MCF 10A (cell line): ENCODE results near the gene FUCA2. TPM values are rescaled to one million over a fixed set of nuclear protein-coding genes. Genes with fewer than 3 reads are reported as not detected.
"Not testable (repeated sequence)": the region's sequence is repeated elsewhere in the genome, so short reads cannot be mapped to it uniquely, and the experiment has no call there.

Experiments used
- BruUV-seq: library from RNA; stranded (reverse); fragments of 400-500 nt; replicated peaks from 2 replicates; lab custom pipeline; 2021; lab: Mats Ljungman, UMichigan
- CTCF ChIA-PET: fragments of 300-600 bp; sonication (Branson Sonifier 250); formaldehyde crosslinking; extraction: SDS; loops from one replicate; lab custom pipeline; 2021; ENCODE audit warnings: antibody characterized with exemption, inconsistent platforms; lab: Yijun Ruan, JAX
- POLR2A ChIA-PET: fragments of 300-600, 350-650 bp; sonication (Branson Sonifier 250); formaldehyde crosslinking; extraction: SDS; loops from one replicate; lab custom pipeline; 2020; ENCODE audit warnings: antibody characterized with exemption, inconsistent platforms; lab: Yijun Ruan, JAX
- DNase-seq: peaks from one replicate; pipeline ENCODE4 v3.0.0-alpha.2; 2018; ENCODE audit not compliant: unreplicated experiment
- H3K27ac Mint-ChIP-seq: one replicate; pipeline ENCODE4 v1.8.0; 2022; ENCODE audit warnings: mild to moderate bottlenecking, low read depth, mixed read lengths; ENCODE audit not compliant: unreplicated experiment
- H3K27me3 Mint-ChIP-seq: one replicate; pipeline ENCODE4 v1.8.0; 2022; ENCODE audit warnings: mixed read lengths; ENCODE audit not compliant: insufficient read depth, unreplicated experiment
- H3K36me3 Mint-ChIP-seq: one replicate; pipeline ENCODE4 v1.8.0; 2022; ENCODE audit warnings: mild to moderate bottlenecking, moderate library complexity, mixed read lengths; ENCODE audit not compliant: insufficient read depth, unreplicated experiment
- H3K4me1 Mint-ChIP-seq: one replicate; pipeline ENCODE4 v1.8.0; 2022; ENCODE audit warnings: mixed read lengths; ENCODE audit not compliant: insufficient read depth, unreplicated experiment
- H3K4me3 Mint-ChIP-seq: one replicate; pipeline ENCODE4 v1.8.0; 2022; ENCODE audit warnings: mild to moderate bottlenecking, moderate library complexity, mixed read lengths; ENCODE audit not compliant: unreplicated experiment
- H3K9me3 Mint-ChIP-seq: one replicate; pipeline ENCODE4 v1.8.0; 2022; ENCODE audit warnings: mixed read lengths; ENCODE audit not compliant: unreplicated experiment
- CTCF ChIP-seq: fragments of 200-600 bp; IDR thresholded peaks from one replicate; pipeline ENCODE4 v1.8.0; 2022; ENCODE audit warnings: antibody characterized with exemption, mild to moderate bottlenecking; ENCODE audit not compliant: unreplicated experiment
- intact Hi-C: fragments of 100-400 bp; cut with micrococcal nuclease; formaldehyde crosslinking; loops from 2 replicates; pipeline ENCODE4 v1.14.1; 2022
- total RNA-seq: library from RNA; stranded (reverse); gene quantifications from 2 replicates; pipeline ENCODE4 v1.2.3, GENCODE V29; 2022

The FUCA2 gene
- total RNA-seq, 1 experiment from 2014 or later, result 54.8 TPM

- no peak for DNase-seq
- no peak overlapping the region for H3K4me3 Mint-ChIP-seq
- ChIA-PET POLR2A (no interaction called here), CTCF (interaction anchor here (0.6 to 0.7 kb wide), 2 partner anchors 16 to 1016 kb away, joined by 3 read pairs; no protein-coding TSS in a partner anchor)
- H3K27ac Mint-ChIP-seq, result no peak overlapping the region
- H3K9me3 Mint-ChIP-seq, result no peaks in the 10 kb centered on the region
- no peaks in the 10 kb centered on the region for H3K27me3 Mint-ChIP-seq
- H3K36me3 Mint-ChIP-seq, result no peaks in the 10 kb centered on the region
- no peak for TF ChIP-seq CTCF
- BruUV-seq, result no TSS peak
- peaks cover 11% of the 10 kb centered on the region for H3K4me1 Mint-ChIP-seq
- intact Hi-C loops, result no loop called here
These were observed 4.3 kb upstream of the FUCA2 start for GRCh38 chr6:143515766-143516355.

DNA sequence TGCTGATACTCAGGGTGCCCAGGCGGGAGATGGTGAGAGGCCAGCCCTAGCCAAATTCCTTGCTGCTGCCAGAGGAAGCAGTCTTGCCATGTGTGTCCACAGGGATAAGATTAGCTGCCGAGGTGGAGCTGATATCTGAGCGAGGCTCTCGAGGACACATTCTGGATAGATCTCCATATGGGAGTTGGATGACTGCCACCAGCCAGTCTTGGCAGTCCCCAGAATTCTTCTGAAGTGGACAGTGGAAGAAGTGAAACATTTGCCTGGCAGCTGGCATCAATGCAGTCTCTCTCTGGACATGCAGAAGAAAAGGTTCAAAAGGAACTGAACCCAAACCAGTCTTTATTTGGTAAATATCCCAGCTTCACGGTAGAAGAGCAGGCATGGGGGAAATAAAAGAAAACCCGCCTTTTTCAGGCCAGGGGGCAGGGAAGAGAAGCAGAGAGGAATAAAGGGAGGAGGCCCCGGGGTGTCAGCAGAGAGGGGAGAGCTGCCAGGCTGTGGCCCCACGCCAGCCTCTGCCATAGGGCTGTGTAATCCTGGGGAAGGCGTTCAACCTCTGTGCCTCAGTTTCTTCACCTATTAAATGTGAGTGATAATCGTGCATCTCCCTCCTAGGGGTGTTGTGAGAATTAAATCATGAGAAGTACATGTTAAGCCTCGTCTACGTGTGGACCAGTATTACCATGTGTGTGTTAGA lies 3.7 kb upstream of the FUCA2 start:
- CTCF ChIA-PET, result interaction anchor here (0.6 to 1.0 kb wide), 2 partner anchors 13 to 667 kb away, joined by 3 to 4 read pairs; no protein-coding TSS in a partner anchor
- H3K27ac Mint-ChIP-seq, result no peak overlapping the region

GRCh38 chr6:143513410-143513809 lies 1.9 kb upstream of the FUCA2 start:
- intact Hi-C loops, result no loop called here
- peaks cover 2% of the 10 kb centered on the region for H3K36me3 Mint-ChIP-seq
- H3K4me3 Mint-ChIP-seq, result no peak overlapping the region
- TF ChIP-seq CTCF, result peak; percentile 11
- peaks cover 25% of the 10 kb centered on the region for H3K4me1 Mint-ChIP-seq
- no TSS peak for BruUV-seq
- ChIA-PET POLR2A (no interaction called here), CTCF (interaction anchor here (0.7 to 1.3 kb wide), 3 partner anchors 11 to 1054 kb away, joined by 3 to 4 read pairs (median 3); no protein-coding TSS in a partner anchor)
- H3K27me3 Mint-ChIP-seq, result no peaks in the 10 kb centered on the region
- H3K9me3 Mint-ChIP-seq, result no peaks in the 10 kb centered on the region
- no peak overlapping the region for H3K27ac Mint-ChIP-seq
- peak; percentile 32 for DNase-seq

More for the DNA sequence above, 3.7 kb upstream of the FUCA2 start:
- BruUV-seq, result no TSS peak
- H3K27me3 Mint-ChIP-seq, result no peaks in the 10 kb centered on the region
- H3K9me3 Mint-ChIP-seq, result no peaks in the 10 kb centered on the region
- TF ChIP-seq CTCF, result no peak
- intact Hi-C loops, result no loop called here
- peaks cover 11% of the 10 kb centered on the region for H3K4me1 Mint-ChIP-seq
- POLR2A ChIA-PET, result no interaction called here
- no peaks in the 10 kb centered on the region for H3K36me3 Mint-ChIP-seq
- H3K4me3 Mint-ChIP-seq, result no peak overlapping the region
- no peak for DNase-seq

- H3K27me3 Mint-ChIP-seq, CTCF ChIA-PET, DNase-seq, POLR2A ChIA-PET, H3K9me3 Mint-ChIP-seq, intact Hi-C loops, BruUV-seq, H3K27ac Mint-ChIP-seq: not testable (repeated sequence)
- H3K36me3 Mint-ChIP-seq, result peaks cover 27% of the 10 kb centered on the region
- peak overlapping the region; percentile 91 for H3K4me3 Mint-ChIP-seq
- H3K4me1 Mint-ChIP-seq, result peaks cover 24% of the 10 kb centered on the region
These were observed 1.2 kb downstream of the FUCA2 start for GRCh38 chr6:143510326-143510725.
